ENCODE measurements around the gene ZNF474.

- TF ChIP-seq CTCF (IDR thresholded peaks at IDR 0.05) (no peak), POLR2A (IDR thresholded peaks at IDR 0.05) (no peak)
Measured at GRCh38 chr5:122183788-122184170, 54.4 kb downstream of the ZNF474 start.

Data from body of pancreas (tissue), 4 donors.